NOMO-1 treated with dmso at 0.1 percent for 144 hours (cell line): ENCODE results near the gene CORO2B.
A peak's percentile ranks its signal among the peaks of the same experiment; 100 is the strongest.
"Not testable (repeated sequence)": the region's sequence is repeated elsewhere in the genome, so short reads cannot be mapped to it uniquely, and the experiment has no call there.

Source experiments
- DNase-seq: peaks from one replicate; lab custom pipeline; 2025; ENCODE audit not compliant: unreplicated experiment; lab: John Stamatoyannopoulos, UW

CORO2B gene

DNA sequence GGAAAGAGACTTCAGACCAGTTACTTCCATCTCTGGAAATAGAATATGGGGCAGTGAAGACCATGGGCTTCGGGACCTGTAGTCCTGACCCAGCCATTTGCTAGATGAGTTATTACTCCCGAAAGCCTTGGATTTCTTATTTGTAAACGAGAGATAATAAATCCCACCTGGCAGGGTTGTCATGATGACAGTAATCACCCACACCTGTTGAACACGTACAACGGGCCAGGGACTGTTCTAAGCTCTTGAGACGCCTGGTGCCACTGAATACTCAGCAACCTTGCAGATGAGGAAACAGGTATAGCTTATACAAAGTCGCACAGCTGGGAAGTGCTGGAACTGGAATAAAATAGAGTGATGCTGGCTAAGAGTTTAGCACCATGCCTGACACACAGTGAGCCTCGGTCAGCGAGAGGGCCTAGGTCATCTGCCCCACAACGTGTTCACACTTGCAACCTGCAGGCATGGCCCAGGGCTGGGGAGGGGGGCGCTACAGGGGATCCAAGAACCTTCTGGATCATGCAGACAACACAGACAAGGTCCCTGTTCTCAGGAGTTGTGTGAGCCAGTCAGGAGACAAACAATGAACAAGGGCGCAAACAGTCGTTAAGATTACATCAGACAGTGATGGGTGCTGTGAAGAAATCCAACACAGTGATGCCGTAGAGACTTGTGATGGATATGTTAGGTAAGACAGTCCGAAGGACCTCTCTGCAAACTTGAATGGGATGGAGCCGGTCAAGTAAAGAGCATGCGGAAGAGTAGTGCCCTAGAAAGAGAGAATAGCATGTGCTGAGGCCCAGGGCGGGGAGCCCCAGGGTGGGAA is 89.2 kb downstream of the CORO2B start:
- no peak for DNase-seq

DNA sequence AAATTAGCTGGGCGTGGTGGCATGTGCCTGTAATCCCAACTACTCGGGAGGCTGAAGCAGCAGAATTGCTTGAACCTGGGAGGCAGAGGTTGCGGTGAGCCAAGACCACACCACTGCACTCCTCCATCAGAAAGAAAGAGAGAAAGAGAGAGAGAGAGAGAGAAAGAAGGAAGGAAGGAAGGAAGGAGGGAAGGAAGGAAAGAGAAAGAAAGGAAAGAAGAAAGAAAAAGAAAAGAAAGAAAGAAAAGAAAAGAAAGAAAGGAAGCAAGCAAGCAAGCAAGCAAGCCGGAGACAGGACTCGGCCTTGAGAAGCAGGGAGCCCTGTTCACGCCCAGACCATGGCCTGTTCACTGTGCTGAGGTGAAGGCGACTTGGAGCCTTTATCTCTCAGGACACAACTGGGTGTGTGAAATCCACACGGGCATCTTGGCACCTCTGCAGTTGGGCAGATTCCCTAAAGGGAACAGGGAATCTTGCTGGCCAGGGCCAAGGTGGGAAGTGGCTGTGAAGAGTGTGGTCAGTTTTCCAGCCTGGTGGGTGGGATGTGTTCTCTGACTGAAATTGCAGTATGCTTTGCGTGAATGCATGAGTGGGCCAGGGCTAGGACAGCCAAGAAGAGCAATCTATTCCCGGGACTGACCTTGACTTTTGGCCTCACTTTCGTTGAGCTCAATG is 90.3 kb downstream of the CORO2B start:
- DNase-seq = no peak

DNA sequence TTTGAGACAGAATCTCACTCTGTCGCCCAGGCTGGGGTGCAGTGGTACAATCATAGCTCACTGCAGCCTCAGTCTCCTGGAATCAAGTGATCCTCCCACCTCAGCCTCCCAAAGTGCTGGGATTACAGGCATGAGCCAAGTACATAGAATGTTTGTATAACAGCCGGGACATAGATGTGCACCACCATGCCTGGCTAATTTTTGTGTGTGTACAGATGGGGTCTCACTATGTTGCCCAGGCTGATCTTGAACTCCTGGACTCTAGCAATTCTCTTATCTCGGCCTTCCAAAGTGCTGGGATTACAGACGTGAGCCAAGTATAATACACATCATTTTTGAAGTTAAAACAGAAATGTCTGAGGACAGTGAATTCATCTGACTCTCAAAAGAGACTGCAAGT is 93.5 kb downstream of the CORO2B start:
- DNase-seq = no peak

DNA sequence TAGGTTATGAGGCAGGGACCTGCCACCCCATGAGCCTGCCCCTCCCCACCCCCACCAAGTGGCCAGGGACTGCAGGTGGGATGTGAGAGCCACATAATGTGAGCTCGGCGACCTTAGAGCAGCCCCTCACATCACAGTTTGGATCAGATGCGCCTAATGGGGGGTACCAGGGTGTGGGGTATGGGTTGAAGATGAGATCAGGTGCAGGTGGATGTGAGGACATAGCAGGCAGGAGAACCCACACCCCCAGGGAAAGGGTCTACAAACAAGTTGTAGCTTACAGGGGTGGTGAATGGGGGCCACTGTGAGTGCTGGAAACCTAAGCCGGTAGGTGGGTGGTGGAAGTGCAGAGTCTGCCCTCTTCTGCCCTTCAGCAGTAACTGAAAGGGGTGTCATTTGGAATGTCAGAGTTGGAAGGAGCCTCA is 94.0 kb downstream of the CORO2B start:
- DNase-seq = no peak

DNA sequence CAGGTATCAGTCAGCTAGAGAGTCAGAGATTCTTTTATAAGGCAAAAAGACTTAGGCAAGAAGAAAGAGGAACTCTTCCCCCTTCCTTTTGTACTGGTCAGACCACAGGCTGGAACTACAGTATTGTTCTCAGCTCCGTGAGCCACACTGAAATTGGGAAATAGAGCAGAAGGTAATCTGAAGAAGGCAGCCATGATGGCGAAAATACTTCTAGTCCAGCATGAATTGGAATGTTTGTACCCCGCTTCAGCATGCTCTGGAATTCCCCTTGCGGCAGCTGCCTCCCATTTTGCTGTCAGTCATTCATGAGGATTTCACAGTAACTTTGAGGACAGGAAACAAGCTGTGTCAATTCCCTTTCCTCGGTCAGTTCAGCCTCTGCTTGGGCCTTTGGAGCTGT is 96.2 kb downstream of the CORO2B start:
- peak; percentile 79 for DNase-seq

DNA sequence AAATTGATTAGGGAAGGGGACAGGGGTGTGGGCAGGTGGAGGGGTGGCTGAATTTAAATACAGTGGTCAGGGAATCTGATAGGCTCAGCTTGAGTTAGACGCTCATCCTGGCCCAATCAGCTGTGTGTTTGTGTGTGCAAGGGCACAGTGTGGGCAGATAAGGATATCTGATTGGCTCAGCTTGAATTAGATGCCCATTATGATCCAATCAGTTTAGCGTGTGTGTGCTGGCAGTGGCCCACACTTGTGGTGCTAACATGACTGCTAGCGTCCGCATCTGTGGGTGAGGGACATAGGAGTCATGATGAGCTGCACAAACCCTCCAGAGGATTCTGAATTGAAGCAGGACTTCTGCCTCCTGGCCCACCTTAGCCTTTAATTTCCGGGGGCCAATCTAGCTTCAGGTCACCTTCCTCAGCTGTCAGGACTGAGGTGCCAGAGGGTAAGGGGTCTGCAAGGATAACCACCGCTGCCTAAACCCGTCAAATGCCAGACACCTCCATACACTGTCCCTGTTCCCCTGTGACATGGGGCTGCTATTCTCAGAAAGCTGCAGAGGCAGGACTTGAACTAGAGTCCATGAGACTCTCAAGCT is 97.3 kb downstream of the CORO2B start:
- no peak for DNase-seq

DNA sequence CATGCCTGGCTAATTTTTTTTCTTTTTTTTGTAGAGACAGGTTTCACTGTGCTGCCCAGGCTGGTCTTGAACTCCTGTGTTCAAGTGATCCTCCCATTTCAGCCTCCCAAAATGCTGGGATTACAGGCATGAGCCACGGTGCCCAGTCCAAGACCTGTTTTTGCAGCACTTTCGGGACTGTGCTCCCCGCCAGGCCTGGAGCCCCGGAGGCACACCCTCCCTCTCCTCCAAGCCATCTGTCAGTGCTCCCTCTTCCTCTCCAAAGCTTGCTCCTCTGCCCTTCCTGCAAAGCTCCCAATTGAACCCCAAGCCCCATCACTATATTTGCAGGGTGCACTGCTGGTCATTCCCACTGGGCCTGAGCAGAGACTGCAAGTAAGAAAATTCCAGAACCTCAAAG is 98.1 kb downstream of the CORO2B start:
- no peak for DNase-seq

DNA sequence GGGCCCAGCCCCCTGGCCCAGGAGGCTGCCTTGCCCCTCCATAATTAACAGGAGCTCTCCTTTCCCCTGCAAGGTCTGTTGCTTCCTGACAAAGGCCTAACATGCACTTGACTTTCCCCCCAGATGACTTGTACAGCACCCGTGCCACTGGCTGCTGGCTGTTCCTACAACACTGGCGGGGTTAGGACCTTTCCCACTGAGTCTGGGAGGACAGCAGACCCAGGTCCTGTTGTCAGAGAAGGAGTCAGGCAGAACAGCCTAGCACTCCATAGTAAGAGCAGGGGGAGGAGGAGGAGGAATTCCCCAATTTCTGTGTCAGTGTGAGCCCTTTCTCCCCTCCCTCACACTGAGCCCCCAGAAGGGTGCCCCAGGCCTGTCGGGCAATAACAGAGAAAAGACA is 99.2 kb downstream of the CORO2B start:
- DNase-seq = no peak

DNA sequence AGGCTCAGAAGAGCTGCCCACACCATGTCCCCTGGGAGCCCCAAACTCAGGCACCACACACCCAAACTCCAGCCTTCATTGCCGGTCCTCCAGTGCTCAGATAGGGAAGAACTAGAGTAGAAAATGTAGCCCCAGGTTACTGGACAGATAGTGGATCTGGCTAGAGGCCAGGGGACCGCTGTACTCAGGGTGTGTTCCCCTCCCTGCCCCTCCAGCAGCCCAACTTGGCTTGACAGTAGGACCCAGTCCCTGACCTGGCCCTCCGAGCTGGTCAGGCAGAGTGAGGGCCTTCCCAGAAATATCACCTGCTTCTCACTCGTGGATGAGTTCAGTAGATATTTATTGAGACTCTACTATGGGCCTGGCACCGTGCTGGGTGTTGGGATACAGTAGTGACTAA is 100.0 kb downstream of the CORO2B start:
- DNase-seq = no peak

DNA sequence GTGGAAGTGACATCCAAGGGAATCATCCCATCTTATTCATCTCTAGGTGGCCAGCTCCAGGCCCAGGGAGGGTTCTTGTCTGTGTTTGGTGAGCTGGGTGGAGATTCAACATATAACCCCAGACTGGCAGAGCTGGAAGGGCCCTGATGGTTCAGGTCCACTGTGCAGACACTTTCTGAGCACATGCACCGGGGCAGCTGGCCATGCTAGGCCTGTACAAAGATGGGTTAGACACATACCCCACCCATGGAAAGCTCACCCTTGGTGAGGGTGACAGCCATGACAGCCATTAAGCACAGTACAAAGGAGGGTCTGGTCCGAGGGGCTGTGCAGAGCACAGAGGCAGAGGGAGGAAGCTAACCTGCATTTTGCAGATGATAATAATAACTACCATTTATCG is 100.4 kb downstream of the CORO2B start:
- no peak for DNase-seq

DNA sequence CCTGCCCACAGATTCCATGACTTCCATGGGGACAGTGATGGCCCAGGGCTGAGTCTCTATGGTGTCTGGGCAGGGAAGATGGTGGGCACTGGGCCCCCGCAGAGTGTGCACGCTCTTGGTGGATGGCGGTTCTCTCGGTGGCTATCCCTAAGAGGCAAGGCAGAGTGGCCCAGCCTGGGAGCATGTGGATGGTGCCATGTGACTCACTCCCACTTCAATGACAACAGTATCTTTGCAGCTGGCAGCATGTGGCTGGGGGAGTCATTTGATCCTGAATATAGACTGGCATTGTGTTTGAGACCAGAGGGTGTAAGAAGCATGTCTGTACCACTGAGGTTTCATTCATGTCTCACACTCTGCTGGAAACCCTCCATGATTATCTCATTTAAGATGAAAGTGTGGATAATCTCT is 101.2 kb downstream of the CORO2B start:
- no peak for DNase-seq

DNA sequence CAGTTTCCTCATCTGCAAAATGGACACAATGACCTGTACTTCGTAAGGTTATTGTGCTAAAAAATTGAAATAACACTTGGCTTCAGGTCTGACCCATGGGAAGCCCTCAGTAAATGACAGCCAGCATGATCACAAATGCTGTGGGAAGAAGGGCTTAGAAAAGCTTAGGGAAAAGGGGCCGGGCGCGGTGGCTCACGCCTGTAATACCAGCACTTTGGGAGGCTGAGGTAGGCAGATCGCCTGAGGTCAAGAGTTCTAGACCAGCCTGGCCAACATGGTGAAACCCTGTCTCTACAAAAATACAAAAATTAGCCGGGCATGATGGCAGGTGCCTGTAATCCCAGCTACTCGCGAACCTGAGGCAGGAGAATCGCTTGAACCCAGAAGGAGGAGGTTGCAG is 102.0 kb downstream of the CORO2B start:
- not testable (repeated sequence) for DNase-seq

DNA sequence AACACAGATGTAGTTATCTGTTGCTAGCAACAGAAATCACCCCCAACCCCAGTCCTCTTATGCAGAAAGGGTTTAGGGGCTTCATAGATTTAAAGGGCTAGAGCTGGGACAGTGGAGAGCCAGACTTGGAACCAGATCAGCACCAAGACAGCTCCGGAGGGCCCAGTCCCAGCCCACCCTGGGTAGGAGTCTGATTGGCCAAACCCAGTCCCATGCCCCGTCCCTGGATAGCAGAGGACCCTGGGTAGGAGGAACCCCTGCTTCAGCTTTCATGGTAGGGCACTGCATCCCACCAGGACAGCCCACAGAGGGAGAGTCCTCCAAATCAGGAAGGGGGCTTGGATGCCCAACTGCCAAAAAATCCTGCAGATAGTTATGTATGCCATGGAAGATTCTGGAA is 103.0 kb downstream of the CORO2B start:
- no peak for DNase-seq

DNA sequence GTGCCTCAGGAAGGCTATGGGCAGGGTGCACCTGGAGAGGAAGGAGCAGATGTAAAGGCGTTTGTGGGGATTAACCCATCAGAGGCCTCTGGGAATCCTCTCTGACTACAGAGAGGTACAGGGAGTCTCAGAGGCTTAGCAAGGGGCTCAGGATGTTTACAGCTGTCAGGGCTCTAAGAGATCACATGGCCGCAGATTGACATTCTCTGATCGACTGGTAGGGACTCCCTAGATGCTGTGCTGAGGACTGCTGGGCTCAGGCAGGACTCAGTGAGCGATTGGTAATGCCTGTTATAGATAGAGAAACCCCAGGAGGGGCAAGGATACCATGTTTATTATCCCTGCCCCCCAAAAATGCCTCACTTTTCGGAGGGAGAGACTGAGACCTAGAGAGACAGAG is 103.5 kb downstream of the CORO2B start:
- no peak for DNase-seq

DNA sequence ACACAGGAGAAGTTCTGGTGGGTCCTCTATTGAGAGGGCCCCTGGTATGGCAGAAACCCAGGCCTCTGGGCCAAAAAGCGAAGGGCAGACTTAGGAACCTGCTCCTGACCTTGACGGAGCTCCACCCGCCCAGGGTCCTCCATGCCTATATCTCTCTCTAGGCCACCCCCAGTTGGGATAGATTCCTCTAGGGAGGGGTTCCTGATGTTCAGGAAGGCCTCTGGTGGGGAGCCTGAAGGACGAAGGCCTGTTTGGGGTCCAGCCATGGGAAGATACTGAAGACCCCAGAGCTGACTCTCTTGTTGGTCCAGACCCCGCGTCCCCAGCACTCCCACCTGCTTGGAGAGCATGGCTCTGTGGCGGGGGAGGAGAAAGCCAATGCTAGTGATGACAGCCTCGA is 104.2 kb downstream of the CORO2B start:
- no peak for DNase-seq

DNA sequence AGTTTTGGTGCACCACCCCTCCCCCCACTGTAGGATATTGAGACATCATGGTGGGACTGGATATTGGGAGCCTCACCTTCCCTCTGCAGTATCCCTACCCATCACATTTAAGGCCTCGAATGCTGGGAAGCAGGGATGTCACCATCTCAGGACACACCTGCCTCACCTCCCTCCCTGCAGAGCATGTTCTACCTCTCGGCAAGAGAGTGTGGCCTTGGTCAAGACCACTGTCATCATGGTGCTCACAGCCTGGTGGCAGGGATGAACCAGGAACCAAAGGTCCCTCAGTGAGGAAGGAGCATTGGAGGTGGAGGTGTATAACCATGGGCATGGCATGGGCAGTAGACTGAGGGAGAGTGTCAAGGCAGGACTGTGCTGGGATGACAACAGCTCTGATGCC is 104.8 kb downstream of the CORO2B start:
- DNase-seq = no peak

DNA sequence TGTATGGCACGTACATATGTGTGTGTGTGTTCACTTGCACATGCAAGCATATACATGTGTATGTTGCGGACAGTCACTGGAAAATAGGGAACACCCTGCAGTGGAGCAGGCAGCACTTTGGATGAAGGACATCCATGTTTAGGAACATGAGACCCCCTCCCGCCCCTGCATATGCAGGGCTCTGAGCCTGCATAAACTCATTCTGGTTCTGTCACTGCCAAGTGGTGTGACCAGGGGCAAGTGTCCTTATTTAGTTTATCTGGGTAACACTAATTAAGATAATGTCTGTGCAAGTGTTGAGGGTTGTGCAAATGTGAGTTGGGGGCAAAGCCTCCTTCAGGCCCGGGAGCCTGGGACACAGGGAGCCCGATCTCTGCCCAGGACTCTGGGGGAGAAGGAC is 105.7 kb downstream of the CORO2B start:
- no peak for DNase-seq

DNA sequence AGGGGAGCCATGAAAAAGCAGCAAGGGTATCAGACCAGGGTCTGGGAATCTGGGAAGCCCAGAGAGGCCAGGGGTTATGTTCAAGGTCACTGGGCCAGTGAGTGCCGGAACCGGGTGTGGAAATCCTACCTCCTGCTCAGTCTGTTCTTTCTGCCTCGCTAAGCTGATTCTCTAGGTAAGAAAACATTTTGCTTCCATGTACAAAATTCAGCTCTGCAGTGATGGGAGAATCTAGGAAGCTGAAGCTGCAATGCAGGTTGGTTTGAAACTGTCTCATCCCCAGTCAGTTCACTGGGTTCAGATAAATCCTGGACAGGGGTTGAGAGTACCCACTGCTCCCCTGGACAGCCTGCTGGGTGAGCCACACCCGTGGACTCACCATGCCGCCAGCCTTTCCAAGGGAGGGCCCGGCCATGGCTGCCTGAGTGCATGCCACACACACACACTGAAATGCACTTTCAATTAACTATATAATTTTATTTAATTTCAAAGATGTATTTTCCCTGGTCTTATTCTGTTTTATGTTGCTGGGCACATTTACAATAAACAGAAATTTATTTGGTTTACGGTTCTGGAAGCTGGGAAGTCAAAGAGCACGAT is 108.4 kb downstream of the CORO2B start:
- no peak for DNase-seq

DNA sequence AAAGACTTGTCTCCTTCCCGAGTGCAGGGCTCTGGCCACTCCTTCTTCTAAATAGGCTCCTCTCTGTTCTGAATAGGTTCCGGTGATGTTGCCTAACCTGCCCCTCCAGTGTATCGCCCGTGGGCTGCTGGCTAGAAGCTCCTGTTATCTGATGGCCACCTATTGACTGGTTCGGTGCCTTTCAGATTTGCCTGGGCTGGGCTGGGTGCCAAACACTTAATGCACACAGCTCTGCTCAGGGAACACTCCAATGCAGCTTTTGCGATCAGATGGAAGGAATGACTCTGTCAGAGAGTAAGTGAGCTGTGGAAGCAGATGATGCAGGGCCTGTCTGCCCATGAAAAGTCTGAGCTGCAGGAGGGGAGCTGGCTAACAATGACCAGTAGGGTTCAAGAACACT is 112.9 kb downstream of the CORO2B start:
- no peak for DNase-seq

DNA sequence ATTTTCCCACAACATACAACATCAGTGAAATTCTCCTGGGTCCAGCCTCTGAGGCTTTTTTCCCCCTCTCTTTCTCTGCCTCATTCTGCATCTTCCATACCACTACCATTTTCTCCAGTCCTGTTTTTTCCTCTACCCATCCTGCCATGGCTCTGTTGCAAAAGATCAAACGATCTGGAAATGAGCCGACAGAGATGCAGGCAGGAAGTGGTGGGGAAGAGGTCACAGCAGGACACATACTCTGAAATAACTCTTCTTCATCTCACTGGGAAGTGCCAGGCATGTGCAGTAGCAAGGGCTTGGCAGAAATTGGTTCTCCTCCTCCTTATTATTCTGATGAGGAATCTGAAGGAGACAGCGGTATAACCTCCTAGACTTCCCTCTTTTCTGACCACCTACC is 114.3 kb downstream of the CORO2B start:
- no peak for DNase-seq

DNA sequence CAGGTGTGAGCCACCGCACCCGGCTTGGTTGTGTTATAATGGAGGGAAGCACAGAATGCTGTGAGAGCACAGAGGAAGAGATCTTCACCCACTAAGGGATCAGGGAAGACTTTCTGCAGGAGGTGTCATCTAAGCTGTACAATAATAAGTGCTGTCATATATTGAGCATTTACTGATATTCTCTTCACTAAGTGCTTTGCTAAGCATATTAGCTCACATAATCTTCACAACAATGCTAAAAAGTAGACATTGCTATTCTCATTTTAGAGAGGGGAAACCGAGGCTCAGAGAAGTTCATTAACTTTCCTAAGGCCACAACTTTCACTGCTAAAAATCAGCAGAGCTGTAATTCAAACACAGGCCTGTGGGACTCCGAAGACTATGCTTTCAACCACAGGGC is 115.3 kb downstream of the CORO2B start:
- no peak for DNase-seq

DNA sequence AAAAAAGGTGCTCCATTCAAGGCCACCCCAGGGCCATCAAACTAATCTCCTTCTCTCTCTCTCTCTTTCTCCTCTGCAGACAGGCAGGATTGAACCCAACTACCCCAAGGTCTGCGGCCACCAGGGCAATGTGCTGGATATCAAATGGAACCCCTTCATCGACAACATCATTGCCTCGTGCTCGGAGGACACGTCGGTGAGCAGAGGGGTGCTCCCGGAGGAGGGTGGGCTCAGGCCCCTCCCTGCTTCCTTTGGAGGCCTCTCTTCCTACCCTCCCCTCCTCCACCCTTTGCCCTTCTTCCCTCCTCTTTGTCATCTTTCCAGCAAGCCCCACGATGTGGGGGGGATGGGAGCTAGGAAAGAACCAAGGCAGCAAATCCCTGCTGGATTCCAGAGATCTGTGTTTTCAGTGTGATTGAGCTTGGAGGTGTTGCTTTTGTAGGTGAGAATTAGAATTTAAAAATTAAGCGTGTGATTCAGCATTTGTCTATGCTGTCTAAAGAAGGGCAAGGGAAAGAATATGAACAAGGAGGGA is 116.3 kb downstream of the CORO2B start:
- no peak for DNase-seq
